ENCODE measurements around the gene PARP15. TPM values are rescaled to one million over a fixed set of nuclear protein-coding genes. Genes with fewer than 3 reads are reported as not detected.

Gene PARP15
- total RNA-seq, 1 experiment from 2014 or later = 0.07 TPM

DNA sequence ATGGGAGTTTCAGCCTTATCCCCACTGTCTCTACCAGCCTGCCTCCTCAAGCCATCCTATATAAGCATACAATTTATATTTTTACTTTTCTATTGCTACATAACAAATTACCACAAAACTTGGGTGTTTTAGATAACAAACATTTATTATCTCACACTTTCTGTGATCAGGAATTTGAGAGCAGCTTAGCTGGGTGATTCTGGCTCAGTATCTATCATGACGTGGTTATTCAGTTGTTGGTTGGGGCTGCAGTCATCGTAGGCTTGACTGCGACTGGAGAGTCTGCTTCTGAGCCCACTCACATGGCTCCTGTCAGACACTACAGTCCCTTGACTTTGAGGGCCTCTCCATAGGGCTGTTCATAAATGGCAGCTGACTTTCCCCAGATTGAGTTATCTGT, 20.7 kb downstream of the PARP15 start:
- ChIA-PET POLR2A (no interaction called here), CTCF (no interaction called here)
- Mint-ChIP-seq H3K27me3 (ENCODE audit: insufficient read depth, unreplicated experiment) (no peaks in the 10 kb centered on the region), H3K36me3 (ENCODE audit: insufficient read depth, unreplicated experiment) (no peaks in the 10 kb centered on the region), H3K9me3 (ENCODE audit: unreplicated experiment) (peaks cover 11% of the 10 kb centered on the region), H3K4me3 (ENCODE audit: unreplicated experiment) (no peak overlapping the region), H3K4me1 (ENCODE audit: low read depth, unreplicated experiment) (no peaks in the 10 kb centered on the region), H3K27ac (ENCODE audit: unreplicated experiment) (no peak overlapping the region)
- no TSS peak for BruUV-seq (replicated peaks)
- intact Hi-C loops (cut with micrococcal nuclease; ENCODE audit: unreplicated experiment) = no loop called here
- no peak for DNase-seq
- H3K4me1 ChIP-seq = no peaks in the 10 kb centered on the region
- no peak overlapping the region for H3K4me3 ChIP-seq (ENCODE audit: low read depth, low read length)
- H3K9me3 ChIP-seq = no peaks in the 10 kb centered on the region
- TF ChIP-seq, protein P1, sequence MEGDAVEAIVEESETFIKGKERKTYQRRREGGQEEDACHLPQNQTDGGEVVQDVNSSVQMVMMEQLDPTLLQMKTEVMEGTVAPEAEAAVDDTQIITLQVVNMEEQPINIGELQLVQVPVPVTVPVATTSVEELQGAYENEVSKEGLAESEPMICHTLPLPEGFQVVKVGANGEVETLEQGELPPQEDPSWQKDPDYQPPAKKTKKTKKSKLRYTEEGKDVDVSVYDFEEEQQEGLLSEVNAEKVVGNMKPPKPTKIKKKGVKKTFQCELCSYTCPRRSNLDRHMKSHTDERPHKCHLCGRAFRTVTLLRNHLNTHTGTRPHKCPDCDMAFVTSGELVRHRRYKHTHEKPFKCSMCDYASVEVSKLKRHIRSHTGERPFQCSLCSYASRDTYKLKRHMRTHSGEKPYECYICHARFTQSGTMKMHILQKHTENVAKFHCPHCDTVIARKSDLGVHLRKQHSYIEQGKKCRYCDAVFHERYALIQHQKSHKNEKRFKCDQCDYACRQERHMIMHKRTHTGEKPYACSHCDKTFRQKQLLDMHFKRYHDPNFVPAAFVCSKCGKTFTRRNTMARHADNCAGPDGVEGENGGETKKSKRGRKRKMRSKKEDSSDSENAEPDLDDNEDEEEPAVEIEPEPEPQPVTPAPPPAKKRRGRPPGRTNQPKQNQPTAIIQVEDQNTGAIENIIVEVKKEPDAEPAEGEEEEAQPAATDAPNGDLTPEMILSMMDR (IDR thresholded peaks at IDR 0.05; ENCODE audit: insufficient read depth in 1 of 2, low read depth in 1 of 2, low read length in 1 of 2, severe bottlenecking in 1 of 2, unreplicated experiment in 1 of 2) = no peak
- no peaks in the 10 kb centered on the region; the same call in 1 of the 2 replicates for H3K27me3 ChIP-seq (replicated peaks; ENCODE audit: control insufficient read depth, insufficient read depth, low read length)
- no peaks in the 10 kb centered on the region for H3K36me3 ChIP-seq (ENCODE audit: control insufficient read depth, insufficient read depth, low read length)

- Mint-ChIP-seq H3K9me3 (ENCODE audit: unreplicated experiment) (peaks cover 11% of the 10 kb centered on the region), H3K27me3 (ENCODE audit: insufficient read depth, unreplicated experiment) (no peaks in the 10 kb centered on the region), H3K27ac (ENCODE audit: unreplicated experiment) (no peak overlapping the region), H3K4me3 (ENCODE audit: unreplicated experiment) (no peak overlapping the region), H3K36me3 (ENCODE audit: insufficient read depth, unreplicated experiment) (no peaks in the 10 kb centered on the region), H3K4me1 (ENCODE audit: low read depth, unreplicated experiment) (no peaks in the 10 kb centered on the region)
- ChIA-PET POLR2A (no interaction called here), CTCF (no interaction called here)
- no TSS peak for BruUV-seq (replicated peaks)
- no peak for DNase-seq
- no peaks in the 10 kb centered on the region for H3K36me3 ChIP-seq (ENCODE audit: control insufficient read depth, insufficient read depth, low read length)
- TF ChIP-seq, protein P1 (IDR thresholded peaks at IDR 0.05; ENCODE audit: insufficient read depth in 1 of 2, low read depth in 1 of 2, low read length in 1 of 2, severe bottlenecking in 1 of 2, unreplicated experiment in 1 of 2) = no peak
- H3K9me3 ChIP-seq = no peaks in the 10 kb centered on the region
- intact Hi-C loops (cut with micrococcal nuclease; ENCODE audit: unreplicated experiment) = no loop called here
- H3K4me3 ChIP-seq (ENCODE audit: low read depth, low read length) = no peak overlapping the region
- no peaks in the 10 kb centered on the region for H3K4me1 ChIP-seq
- no peaks in the 10 kb centered on the region; the same call in 1 of the 2 replicates for H3K27me3 ChIP-seq (replicated peaks; ENCODE audit: control insufficient read depth, insufficient read depth, low read length)
Observed at GRCh38 chr3:122598556-122598955, 21.1 kb downstream of the PARP15 start.

DNA sequence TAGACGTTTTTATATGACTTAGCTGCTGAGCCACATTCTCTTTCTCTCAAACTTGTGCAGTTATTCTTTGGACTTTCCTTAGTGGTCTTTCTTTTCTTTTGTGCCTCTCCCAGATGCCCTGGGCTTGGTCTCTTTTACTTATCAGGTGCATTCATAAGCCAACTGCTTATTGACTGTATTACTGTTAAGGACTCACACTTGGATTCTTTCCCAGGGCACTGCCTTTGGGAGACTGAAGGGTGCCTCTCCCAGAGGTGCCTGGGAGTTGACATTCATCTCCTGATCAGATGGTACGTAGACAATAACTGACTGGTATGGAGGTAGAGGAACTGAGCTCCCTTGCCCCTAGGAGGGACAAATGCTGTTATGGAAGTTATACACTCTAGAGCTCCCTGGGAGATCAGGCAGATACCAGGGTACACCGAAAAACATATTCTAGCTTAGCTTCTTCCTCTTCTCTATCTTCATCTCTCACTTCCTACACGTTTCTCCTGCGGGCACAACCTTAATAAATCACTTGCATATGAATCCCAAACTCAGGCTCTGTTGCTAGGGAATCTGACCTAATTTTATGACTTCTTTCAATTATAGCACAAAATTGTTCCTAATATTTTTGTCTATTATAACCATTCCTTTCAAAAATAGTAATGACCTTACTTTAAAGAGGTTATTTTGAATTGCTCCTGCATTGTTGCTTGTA, 24.7 kb downstream of the PARP15 start:
- no peak overlapping the region for H3K27ac Mint-ChIP-seq (ENCODE audit: unreplicated experiment)
- ChIA-PET CTCF (no interaction called here), POLR2A (no interaction called here)
- Histone ChIP-seq H3K4me3 (ENCODE audit: low read depth, low read length) (no peak overlapping the region), H3K4me1 (no peaks in the 10 kb centered on the region), H3K36me3 (ENCODE audit: control insufficient read depth, insufficient read depth, low read length) (no peaks in the 10 kb centered on the region), H3K27me3 (replicated peaks; ENCODE audit: control insufficient read depth, insufficient read depth, low read length) (no peaks in the 10 kb centered on the region; the same call in 1 of the 2 replicates), H3K9me3 (no peaks in the 10 kb centered on the region)
- no peak for DNase-seq
- intact Hi-C loops (cut with micrococcal nuclease; ENCODE audit: unreplicated experiment) = no loop called here
- H3K4me1 Mint-ChIP-seq (ENCODE audit: low read depth, unreplicated experiment) = no peaks in the 10 kb centered on the region
- H3K4me3 Mint-ChIP-seq (ENCODE audit: unreplicated experiment) = no peak overlapping the region
- no TSS peak for BruUV-seq (replicated peaks)
- H3K36me3 Mint-ChIP-seq (ENCODE audit: insufficient read depth, unreplicated experiment) = no peaks in the 10 kb centered on the region
- H3K27me3 Mint-ChIP-seq (ENCODE audit: insufficient read depth, unreplicated experiment) = no peaks in the 10 kb centered on the region
- TF ChIP-seq, protein P1 (IDR thresholded peaks at IDR 0.05; ENCODE audit: insufficient read depth in 1 of 2, low read depth in 1 of 2, low read length in 1 of 2, severe bottlenecking in 1 of 2, unreplicated experiment in 1 of 2) = no peak
- no peaks in the 10 kb centered on the region for H3K9me3 Mint-ChIP-seq (ENCODE audit: unreplicated experiment)
